Activated CD4-positive, CD25-positive, alpha-beta regulatory T cell (primary cell): ENCODE measurements around the gene NUTF2.
A peak's percentile ranks its signal among the peaks of the same experiment; 100 is the strongest.
"Not testable (repeated sequence)": the region's sequence is repeated elsewhere in the genome, so short reads cannot be mapped to it uniquely, and the experiment has no call there.

Experiments used
- DNase-seq, 4 experiments: peaks; one replicate each; lab custom pipeline; 2025; lab: John Stamatoyannopoulos, UW

The NUTF2 gene

GRCh38 chr16:67885545-67885944, 38.8 kb downstream of the NUTF2 start:
- DNase-seq: no peak

- DNase-seq: no peak
Observed at GRCh38 chr16:67885976-67886375, 39.2 kb downstream of the NUTF2 start.

DNA sequence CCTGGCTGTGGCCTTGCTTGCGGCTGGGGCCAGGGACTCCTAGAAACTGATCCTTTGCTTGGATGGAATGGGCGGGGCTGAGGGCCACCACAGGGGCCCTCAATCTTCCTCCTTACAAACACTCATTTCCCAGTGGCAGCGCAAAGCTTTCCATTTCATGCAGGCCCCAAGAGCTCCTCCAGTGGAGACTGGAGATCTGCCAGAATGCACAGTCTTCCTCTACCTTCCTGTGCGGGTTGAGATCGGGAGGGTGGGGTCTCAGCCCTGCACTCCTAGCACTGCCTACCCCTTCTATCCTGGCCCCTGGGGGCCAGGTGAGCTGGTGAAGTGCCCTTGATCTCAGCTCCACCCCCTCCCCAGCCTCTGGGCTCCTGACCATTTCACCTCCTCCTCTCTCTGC, 39.7 kb downstream of the NUTF2 start:
- DNase-seq: no peak

GRCh38 chr16:67888331-67888730, 41.6 kb downstream of the NUTF2 start:
- DNase-seq: no peak

- DNase-seq: no peak
Observed at GRCh38 chr16:67892375-67892774, 45.6 kb downstream of the NUTF2 start.

DNA sequence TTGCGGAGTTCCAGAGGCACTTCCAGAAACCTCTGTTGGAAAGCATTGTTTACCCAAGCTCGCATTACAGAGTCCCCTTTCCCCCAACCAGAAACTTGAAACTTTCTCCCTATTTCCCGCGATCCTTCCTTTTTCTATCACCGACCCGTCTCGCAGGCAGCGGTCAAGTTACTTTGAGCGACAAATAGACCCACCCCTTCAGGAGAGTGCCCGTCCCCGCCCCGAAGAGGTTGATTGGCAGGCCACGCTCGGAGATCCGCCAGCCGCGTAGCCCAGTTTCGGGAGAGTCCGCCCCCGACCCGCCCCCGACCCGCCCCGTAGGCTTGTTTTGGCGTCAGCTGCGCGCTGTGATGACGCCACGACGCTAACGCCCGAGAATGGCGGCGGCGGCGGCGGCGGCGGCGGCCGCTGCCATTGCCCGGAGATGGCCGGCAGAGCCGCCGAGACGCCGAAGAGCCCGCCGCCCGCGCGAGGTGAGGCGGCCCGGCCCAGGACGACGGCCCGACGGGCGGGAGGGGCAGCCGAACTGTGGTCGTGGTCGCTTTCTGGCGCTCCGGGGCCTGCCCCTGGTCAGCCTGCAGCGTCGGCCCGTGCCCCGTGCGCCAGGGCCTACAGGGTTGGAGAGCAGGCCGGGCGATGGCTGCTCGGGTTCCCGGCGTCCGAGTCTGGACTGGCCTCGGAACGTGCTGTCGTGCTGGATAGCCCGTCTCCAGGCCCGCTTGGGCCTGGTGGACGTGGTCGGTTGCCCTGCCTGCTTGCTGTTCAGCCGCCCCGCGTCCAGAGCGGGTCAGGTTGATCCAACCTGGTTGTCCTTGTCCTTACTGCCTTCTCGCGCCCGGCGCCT, 46.4 kb downstream of the NUTF2 start, which contains the start of gene PSKH1:
Gene PSKH1, plus strand, starts transcription at position 356 of the 844 bp plus-strand sequence. CDS start 15,496 bp downstream, outside the sequence.
- peak; percentile 91 to 96 (median 93) for DNase-seq

DNA sequence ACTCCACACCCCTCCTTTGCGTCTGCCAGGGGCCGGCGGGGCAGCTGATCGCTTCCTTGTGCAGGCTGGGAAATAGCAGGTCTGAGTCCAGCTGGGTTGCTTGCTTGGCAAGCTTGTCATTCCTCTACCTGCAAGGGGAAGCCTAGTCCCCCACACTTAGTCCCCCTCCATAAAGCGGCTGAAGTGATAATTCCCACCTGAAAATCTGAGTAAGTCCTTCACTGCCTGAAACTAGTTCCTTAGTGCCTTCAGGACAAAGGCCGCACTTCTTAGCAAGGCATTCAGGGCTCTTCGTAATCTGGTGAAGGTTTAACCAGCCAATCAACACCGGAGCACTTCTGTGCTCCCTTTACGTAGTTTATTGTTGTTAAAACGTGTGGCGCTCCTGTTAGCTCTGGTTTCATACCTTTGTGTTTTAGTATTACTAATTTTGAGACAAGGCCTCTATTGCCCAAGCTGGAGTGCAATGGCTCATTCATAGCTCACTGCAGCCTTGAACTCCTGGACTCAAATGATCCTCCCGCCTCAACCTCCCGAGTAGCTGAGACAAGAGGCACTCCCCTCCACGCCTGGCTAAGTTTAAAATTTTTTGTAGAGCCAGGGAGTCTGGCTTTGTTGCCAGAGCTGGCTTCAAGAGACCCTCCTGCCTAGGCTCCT, 47.1 kb downstream of the NUTF2 start:
- no peak for DNase-seq

DNA sequence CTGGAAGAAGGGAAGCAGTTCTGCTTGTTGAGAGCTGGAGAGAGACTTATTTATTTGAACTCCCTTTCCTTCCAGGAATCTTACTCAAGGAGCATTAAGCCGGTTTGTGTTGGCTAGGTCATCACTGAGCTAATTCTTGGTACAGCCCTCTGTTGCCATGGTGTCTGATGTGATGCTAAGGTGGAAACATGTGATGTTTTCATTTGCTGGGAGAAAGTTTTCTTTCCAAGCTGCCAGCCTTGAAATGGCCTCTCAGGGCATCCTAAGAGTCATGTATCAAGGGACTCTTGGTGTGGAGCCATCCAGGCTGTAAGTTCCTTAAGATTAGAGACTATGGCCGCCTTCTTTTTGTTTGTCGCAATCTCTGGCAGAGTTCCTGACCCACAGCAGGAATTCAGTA, 50.5 kb downstream of the NUTF2 start:
- DNase-seq: no peak

- no peak for DNase-seq
Observed at GRCh38 chr16:67901734-67902133, 55.0 kb downstream of the NUTF2 start.

GRCh38 chr16:67902831-67903230, 56.1 kb downstream of the NUTF2 start:
- DNase-seq: no peak

- no peak for DNase-seq
Observed at GRCh38 chr16:67907397-67908180, 60.9 kb downstream of the NUTF2 start.

- DNase-seq: no peak
Observed at GRCh38 chr16:67909056-67909742, 62.5 kb downstream of the NUTF2 start.

DNA sequence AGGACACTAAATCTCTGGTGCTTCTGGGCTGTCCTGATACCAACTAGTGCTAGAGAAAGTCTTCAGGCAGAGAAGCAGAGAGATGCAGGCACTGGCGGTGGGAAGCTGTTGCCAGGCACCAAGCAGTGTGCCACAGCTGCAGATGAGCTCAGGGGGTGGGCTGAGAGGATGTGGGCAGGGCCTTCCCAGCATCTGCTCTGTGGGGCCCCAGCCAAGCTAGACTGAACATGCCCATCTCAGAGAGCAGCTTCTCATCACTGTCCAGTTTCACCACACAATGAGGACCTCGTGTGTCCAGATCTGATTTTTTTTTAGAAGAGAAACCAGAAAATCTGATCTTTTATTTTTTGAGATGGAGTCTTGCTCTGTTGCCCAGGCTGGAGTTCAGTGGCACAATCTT, 63.4 kb downstream of the NUTF2 start:
- no peak for DNase-seq

- DNase-seq: no peak
Observed at GRCh38 chr16:67914758-67915495, 68.2 kb downstream of the NUTF2 start.

- DNase-seq: not testable (repeated sequence)
Observed at GRCh38 chr16:67915496-67915769, 68.7 kb downstream of the NUTF2 start.

DNA sequence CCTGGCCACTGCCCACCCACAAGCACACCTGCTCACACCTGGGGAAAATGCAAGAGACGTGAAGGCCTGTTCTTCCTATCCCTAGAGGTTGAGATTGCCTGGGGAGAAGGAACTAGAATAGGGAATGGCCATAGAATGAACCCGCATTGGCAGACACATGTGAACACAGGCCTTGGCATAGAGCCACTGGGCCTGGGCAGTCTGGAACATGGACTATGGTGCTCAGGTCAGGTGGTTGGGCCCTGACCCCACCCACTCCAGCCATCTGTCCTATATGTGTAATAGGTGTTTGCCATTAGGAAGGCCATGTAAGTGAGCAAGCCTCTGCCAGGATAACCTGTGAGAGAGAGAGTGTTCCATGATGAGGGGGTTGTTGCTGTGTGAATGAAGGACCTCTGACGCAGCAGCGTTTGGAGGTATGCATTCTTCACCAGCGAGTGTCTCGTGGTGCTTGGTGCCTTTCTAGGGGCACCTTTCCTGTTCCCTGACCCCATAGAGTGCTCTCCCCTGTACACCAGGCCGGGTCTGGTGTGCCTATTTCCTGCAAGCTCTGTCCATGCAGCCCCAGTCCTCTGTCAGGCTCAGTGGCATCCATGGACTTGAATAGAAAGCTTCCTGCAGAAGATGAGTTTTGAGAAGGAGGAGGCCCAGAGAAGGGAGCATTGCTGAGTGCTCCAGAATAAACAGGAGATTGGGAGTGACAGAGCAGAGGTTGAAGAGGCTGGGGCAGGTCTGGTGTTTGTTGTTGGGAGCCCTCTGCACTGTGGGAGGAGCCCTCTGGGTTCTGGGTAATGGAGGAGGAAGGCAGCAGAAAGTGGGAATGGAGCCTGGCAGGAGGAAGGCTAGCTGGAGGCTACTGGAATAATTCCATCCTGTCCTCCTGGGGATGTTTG, 69.3 kb downstream of the NUTF2 start:
- DNase-seq: no peak

- DNase-seq: no peak
Observed at GRCh38 chr16:67917140-67917851, 70.6 kb downstream of the NUTF2 start.

DNA sequence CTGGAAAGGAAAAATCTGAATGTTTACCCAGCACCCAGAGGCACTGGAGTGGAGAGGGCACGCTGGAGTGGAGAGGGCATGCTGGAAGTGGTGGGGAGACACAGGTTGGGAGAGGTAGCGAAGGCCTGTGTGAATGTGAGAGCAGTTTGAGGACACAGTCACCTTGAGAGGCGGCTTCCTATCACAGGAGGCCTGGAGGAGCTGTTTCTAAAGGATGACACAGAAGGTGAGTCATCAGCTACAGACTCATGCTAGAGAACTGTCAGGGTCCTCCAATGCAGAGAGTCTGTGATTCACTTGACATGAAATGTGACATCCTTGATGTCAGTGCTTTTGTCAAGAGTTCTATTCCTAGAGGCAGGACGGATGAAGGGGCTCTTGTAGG, 71.1 kb downstream of the NUTF2 start:
- no peak for DNase-seq

- DNase-seq: no peak
Observed at GRCh38 chr16:67919622-67920221, 73.0 kb downstream of the NUTF2 start.
